ENCODE data around the gene VAV1.

VAV1 gene

DNA sequence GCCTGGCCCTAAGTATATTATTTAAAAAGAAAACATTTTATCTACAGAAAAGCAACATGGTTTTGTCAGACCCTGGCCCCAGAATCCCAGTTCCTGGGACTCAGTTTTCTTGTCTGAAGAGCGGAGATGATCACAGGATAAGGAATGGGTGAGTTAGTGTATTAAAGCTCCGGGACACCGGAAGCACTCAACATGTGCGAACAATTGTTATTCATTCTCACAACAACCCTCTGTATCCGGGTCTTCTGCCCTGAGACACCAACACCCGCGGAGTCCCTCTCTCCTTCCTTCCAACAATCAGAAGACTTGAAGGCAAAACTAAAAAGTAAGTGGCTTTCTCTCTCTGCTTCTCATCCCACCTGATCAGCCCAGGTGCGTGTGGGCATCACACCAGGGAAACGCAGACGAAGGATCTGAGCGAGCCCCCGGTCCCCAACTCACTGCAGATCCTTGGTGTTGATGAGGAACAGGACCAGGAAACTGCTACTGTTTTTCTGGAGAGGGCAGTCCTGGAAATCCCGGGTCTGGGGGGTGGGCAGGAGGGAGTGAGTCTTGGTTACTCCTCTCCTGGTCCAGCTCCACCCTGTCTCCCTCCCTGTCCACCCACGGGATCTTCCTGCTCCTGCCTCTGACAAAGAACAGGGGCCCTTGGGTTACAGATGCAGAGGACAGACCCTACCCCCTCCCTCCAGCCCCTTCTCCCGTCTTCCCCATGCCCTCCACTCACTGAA is 37.2 kb upstream of the VAV1 start:
- 0 out of 2 replicates have a peak overlapping the region, but pooled peaks have one; percentile 83 for H3K27ac ChIP-seq
- TF ChIP-seq ZFX (IDR thresholded peaks at IDR 0.05; ENCODE audit: borderline replicate concordance): no peak
- TF ChIP-seq, protein P1, sequence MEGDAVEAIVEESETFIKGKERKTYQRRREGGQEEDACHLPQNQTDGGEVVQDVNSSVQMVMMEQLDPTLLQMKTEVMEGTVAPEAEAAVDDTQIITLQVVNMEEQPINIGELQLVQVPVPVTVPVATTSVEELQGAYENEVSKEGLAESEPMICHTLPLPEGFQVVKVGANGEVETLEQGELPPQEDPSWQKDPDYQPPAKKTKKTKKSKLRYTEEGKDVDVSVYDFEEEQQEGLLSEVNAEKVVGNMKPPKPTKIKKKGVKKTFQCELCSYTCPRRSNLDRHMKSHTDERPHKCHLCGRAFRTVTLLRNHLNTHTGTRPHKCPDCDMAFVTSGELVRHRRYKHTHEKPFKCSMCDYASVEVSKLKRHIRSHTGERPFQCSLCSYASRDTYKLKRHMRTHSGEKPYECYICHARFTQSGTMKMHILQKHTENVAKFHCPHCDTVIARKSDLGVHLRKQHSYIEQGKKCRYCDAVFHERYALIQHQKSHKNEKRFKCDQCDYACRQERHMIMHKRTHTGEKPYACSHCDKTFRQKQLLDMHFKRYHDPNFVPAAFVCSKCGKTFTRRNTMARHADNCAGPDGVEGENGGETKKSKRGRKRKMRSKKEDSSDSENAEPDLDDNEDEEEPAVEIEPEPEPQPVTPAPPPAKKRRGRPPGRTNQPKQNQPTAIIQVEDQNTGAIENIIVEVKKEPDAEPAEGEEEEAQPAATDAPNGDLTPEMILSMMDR (IDR thresholded peaks at IDR 0.05): no peak

- H3K27ac ChIP-seq: peak overlapping the region; percentile 83
- TF ChIP-seq, protein P1 (IDR thresholded peaks at IDR 0.05): peak; percentile 62
- no peak for TF ChIP-seq ZFX (IDR thresholded peaks at IDR 0.05; ENCODE audit: borderline replicate concordance)
Measured at GRCh38 chr19:6736169-6736916, 36.2 kb upstream of the VAV1 start.

- no peak for TF ChIP-seq ZFX (IDR thresholded peaks at IDR 0.05; ENCODE audit: borderline replicate concordance)
- TF ChIP-seq, protein P1 (IDR thresholded peaks at IDR 0.05): no peak
Measured at GRCh38 chr19:6736917-6737283, 35.6 kb upstream of the VAV1 start.

GRCh38 chr19:6737284-6737872 is 35.1 kb upstream of the VAV1 start, which contains the start of gene GPR108:
GPR108 (minus strand) TSS chr19:6737580; CDS start chr19:6737576, 4 bp downstream.
- peak within 1 kb of the TSS; percentile 83 for H3K27ac ChIP-seq
- no peak for TF ChIP-seq ZFX (IDR thresholded peaks at IDR 0.05; ENCODE audit: borderline replicate concordance)
- TF ChIP-seq, protein P1 (IDR thresholded peaks at IDR 0.05): no peak

More at GRCh38 chr19:6736917-6737283, 35.6 kb upstream of the VAV1 start:
- peak overlapping the region; percentile 83 for H3K27ac ChIP-seq

GRCh38 chr19:6737873-6738786 is 34.4 kb upstream of the VAV1 start:
- TF ChIP-seq, protein P1 (IDR thresholded peaks at IDR 0.05): peak; percentile 84
- TF ChIP-seq ZFX (IDR thresholded peaks at IDR 0.05; ENCODE audit: borderline replicate concordance): no peak

GRCh38 chr19:6738787-6739389 is 33.6 kb upstream of the VAV1 start:
- TF ChIP-seq ZFX (IDR thresholded peaks at IDR 0.05; ENCODE audit: borderline replicate concordance): no peak
- TF ChIP-seq, protein P1 (IDR thresholded peaks at IDR 0.05): peak; percentile 60
- peak overlapping the region; percentile 83 for H3K27ac ChIP-seq

More at GRCh38 chr19:6737873-6738786, 34.4 kb upstream of the VAV1 start:
- peak overlapping the region; percentile 83 for H3K27ac ChIP-seq
